Naive thymus-derived CD4-positive, alpha-beta T cell (primary cell): ENCODE measurements around the gene SURF4. TPM values are rescaled to one million over a fixed set of nuclear protein-coding genes. Genes with fewer than 3 reads are reported as not detected.

ENCODE experiments used
- ATAC-seq: fragments of 150-1000 bp; cut with Tn5 transposase; 2 replicates; pipeline ENCODE4 v1.10.0; 2021; ENCODE audit warnings: mild to moderate bottlenecking, moderate library complexity
- CTCF ChIA-PET: fragments of 350-600 bp; sonication (Branson Sonifier 250); formaldehyde crosslinking; loops from one replicate; lab custom pipeline; 2021; ENCODE audit warnings: antibody characterized with exemption; lab: Charles Lee
- POLR2A ChIA-PET: fragments of 350-600 bp; sonication (Branson Sonifier 250); formaldehyde crosslinking; loops from one replicate; lab custom pipeline; 2021; ENCODE audit warnings: antibody characterized with exemption, inconsistent platforms; lab: Charles Lee
- DNase-seq, 9 donors: peaks; one replicate each; pipeline versions ENCODE4 v3.0.0 to v3.0.0-alpha.2; 2020 to 2022; ENCODE audit warnings: mixed read lengths in 1 of 9
- H3K27ac ChIP-seq: one replicate; pipeline ENCODE4 v1.7.0; 2013; ENCODE audit warnings: mild to moderate bottlenecking, low read depth, low read length, moderate library complexity
- H3K27me3 ChIP-seq, 2 donors: one replicate each; pipeline ENCODE4 v1.7.0; 2013; ENCODE audit warnings: low read length in 2 of 2, mild to moderate bottlenecking in 2 of 2, moderate library complexity in 2 of 2; ENCODE audit not compliant: control insufficient read depth in 2 of 2, insufficient read depth in 2 of 2
- H3K36me3 ChIP-seq, 3 experiments: 1 replicate in 2 of 3; 2 replicates in 1 of 3; pipeline ENCODE4 v1.7.0; 2013; ENCODE audit warnings: low read length in 3 of 3, mild to moderate bottlenecking in 3 of 3, moderate library complexity in 1 of 3; ENCODE audit not compliant: insufficient read depth in 3 of 3, control insufficient read depth in 2 of 3
- H3K4me1 ChIP-seq, 2 donors: one replicate each; pipeline ENCODE4 v1.7.0; 2013; ENCODE audit warnings: low read length in 2 of 2, mild to moderate bottlenecking in 2 of 2, moderate library complexity in 1 of 2; ENCODE audit not compliant: control insufficient read depth in 2 of 2, insufficient read depth in 2 of 2
- H3K4me3 ChIP-seq: 2 replicates; pipeline ENCODE4 v1.7.0; 2013; ENCODE audit warnings: mild to moderate bottlenecking, low read length
- H3K9me3 ChIP-seq, 3 experiments: 1 replicate in 2 of 3; 2 replicates in 1 of 3; pipeline ENCODE4 v1.7.0; 2013; ENCODE audit warnings: low read length in 3 of 3; ENCODE audit not compliant: control insufficient read depth in 2 of 3
- H3K27ac Mint-ChIP-seq, 9 donors: one replicate each; pipeline ENCODE4 v1.8.0; 2020 to 2022; ENCODE audit warnings: mixed read lengths in 9 of 9, mild to moderate bottlenecking in 8 of 9, moderate library complexity in 5 of 9, inconsistent platforms in 2 of 9
- H3K27me3 Mint-ChIP-seq, 5 donors: one replicate each; pipeline ENCODE4 v1.8.0; 2021 to 2022; ENCODE audit warnings: mixed read lengths in 5 of 5, mild to moderate bottlenecking in 1 of 5
- H3K36me3 Mint-ChIP-seq, 5 donors: one replicate each; pipeline ENCODE4 v1.8.0; 2020 to 2022; ENCODE audit warnings: mixed read lengths in 5 of 5, mild to moderate bottlenecking in 3 of 5, inconsistent platforms in 1 of 5
- H3K4me1 Mint-ChIP-seq, 7 donors: one replicate each; pipeline ENCODE4 v1.8.0; 2020 to 2022; ENCODE audit warnings: mixed read lengths in 7 of 7, mild to moderate bottlenecking in 3 of 7, inconsistent platforms in 1 of 7
- H3K4me3 Mint-ChIP-seq, 10 donors: one replicate each; pipeline ENCODE4 v1.8.0; 2020 to 2022; ENCODE audit warnings: mild to moderate bottlenecking in 10 of 10, mixed read lengths in 10 of 10, moderate library complexity in 6 of 10, inconsistent platforms in 2 of 10
- H3K9me3 Mint-ChIP-seq, 11 donors: one replicate each; pipeline ENCODE4 v1.8.0; 2020 to 2022; ENCODE audit warnings: mixed read lengths in 11 of 11, mild to moderate bottlenecking in 4 of 11, inconsistent platforms in 1 of 11, moderate library complexity in 1 of 11
- intact Hi-C, 2 donors: fragments of 100-400 bp; cut with micrococcal nuclease; formaldehyde crosslinking; loops; one replicate each; pipeline ENCODE4 v1.15.1; 2023
- polyA plus RNA-seq, 2 donors: library from polyadenylated mRNA; unstranded; fragments of 300-500 nt; fragmentation: Illumina TruSeq; gene quantifications; one replicate each; pipeline ENCODE4 v1.2.3, GENCODE V29; 2021
- total RNA-seq, 6 experiments: library from RNA in 5 of 6; stranded (reverse) in 5 of 6; gene quantifications; 1 replicate in 5 of 6; 2 replicates in 1 of 6; pipeline ENCODE4 v1.2.3 and lab custom pipeline; 2021 to 2026

SURF4 gene
- total and polyA plus RNA-seq, 7 experiments from 2014 or later: 72.5 to 196 (median 78.9) TPM

GRCh38 chr9:133406480-133407307, 30.8 kb upstream of the SURF4 start:
- no peaks in the 10 kb centered on the region for H3K4me1 ChIP-seq
- CTCF ChIA-PET: interaction anchor here (0.7 to 1.3 kb wide), 2 partner anchors 9 to 80 kb away, joined by 3 to 4 read pairs; no protein-coding TSS in a partner anchor
- POLR2A ChIA-PET: no interaction called here
- no peaks in the 10 kb centered on the region for H3K9me3 ChIP-seq
- Mint-ChIP-seq H3K4me3 (no peak overlapping the region), H3K27me3 (no peaks in the 10 kb centered on the region), H3K27ac (peak overlapping the region in 7 of 9 donors; percentile 1 to 86 (median 51)), H3K36me3 (peaks cover 6 to 38% (median 11%) of the 10 kb centered on the region in 5 donors), H3K4me1 (peaks cover 2 to 14% (median 10%) of the 10 kb centered on the region in 7 donors), H3K9me3 (peaks cover 0 to 2% (median 0%) of the 10 kb centered on the region in 11 donors)
- no peaks in the 10 kb centered on the region for H3K27me3 ChIP-seq
- H3K4me3 ChIP-seq: no peak overlapping the region
- no peak overlapping the region for H3K27ac ChIP-seq
- ATAC-seq: peak; percentile 94
- DNase-seq: peak; percentile 59 to 78 (median 71)
- intact Hi-C loops: loop anchor here (1.0 to 5.0 kb wide), 4 partner anchors 50 to 321 kb away; partner anchors contain the start of genes SLC2A6 (in 2 of the 2), SURF1 (in 1 of the 2) and SURF2 (in 1 of the 2)
- peaks cover 3 to 78% (median 4%) of the 10 kb centered on the region in 3 experiments for H3K36me3 ChIP-seq

GRCh38 chr9:133405508-133406438, 29.9 kb upstream of the SURF4 start:
- CTCF ChIA-PET: interaction anchor here (0.7 to 4.1 kb wide), 2 partner anchors 81 to 219 kb away, joined by 4 to 19 read pairs; no protein-coding TSS in a partner anchor
- Histone ChIP-seq H3K27me3 (no peaks in the 10 kb centered on the region), H3K4me3 (no peak overlapping the region), H3K27ac (no peak overlapping the region), H3K4me1 (no peaks in the 10 kb centered on the region), H3K36me3 (peaks cover 3 to 70% (median 4%) of the 10 kb centered on the region in 3 experiments), H3K9me3 (no peaks in the 10 kb centered on the region)
- Mint-ChIP-seq H3K27ac (peak overlapping the region in 2 of 9 donors; percentile 38 to 71), H3K36me3 (peaks cover 6 to 35% (median 8%) of the 10 kb centered on the region in 5 donors), H3K27me3 (no peaks in the 10 kb centered on the region), H3K4me3 (no peak overlapping the region), H3K9me3 (peaks cover 0 to 2% (median 0%) of the 10 kb centered on the region in 11 donors), H3K4me1 (peaks cover 2 to 14% (median 10%) of the 10 kb centered on the region in 7 donors)
- no peak for DNase-seq
- no peak for ATAC-seq
- POLR2A ChIA-PET: no interaction called here
- intact Hi-C loops: loop anchor here (1.0 to 5.0 kb wide), 5 partner anchors 29 to 322 kb away; partner anchors contain the start of genes SLC2A6 (in 2 of the 2), STKLD1 (in 1 of the 2), SURF1 (in 1 of the 2) and SURF2 (in 1 of the 2)

- Mint-ChIP-seq H3K4me3 (peak overlapping the region in 1 of 10 donors; percentile 29), H3K9me3 (peaks cover 0 to 2% (median 0%) of the 10 kb centered on the region in 11 donors), H3K27me3 (no peaks in the 10 kb centered on the region), H3K4me1 (peaks cover 2 to 14% (median 10%) of the 10 kb centered on the region in 7 donors), H3K27ac (peak overlapping the region in 3 of 9 donors; percentile 52 to 72 (median 61)), H3K36me3 (peaks cover 0 to 27% (median 3%) of the 10 kb centered on the region in 5 donors)
- no peak overlapping the region for H3K4me3 ChIP-seq
- CTCF ChIA-PET: interaction anchor here (0.6 to 4.1 kb wide), 2 partner anchors 26 to 218 kb away, joined by 3 to 19 read pairs; no protein-coding TSS in a partner anchor
- peaks cover 3 to 57% (median 4%) of the 10 kb centered on the region in 3 experiments for H3K36me3 ChIP-seq
- intact Hi-C loops: loop anchor here (1.0 to 5.0 kb wide), 4 partner anchors 28 to 323 kb away; partner anchors contain the start of genes STKLD1 (in 1 of the 2) and SURF4 (in 1 of the 2)
- DNase-seq (no peak), ATAC-seq (no peak)
- POLR2A ChIA-PET: interaction anchor here (0.5 kb wide), 1 partner anchor 8 kb away, joined by 3 read pairs; no protein-coding TSS in a partner anchor
- H3K4me1 ChIP-seq: no peaks in the 10 kb centered on the region
- H3K27ac ChIP-seq: no peak overlapping the region
- no peaks in the 10 kb centered on the region for H3K9me3 ChIP-seq
- no peaks in the 10 kb centered on the region for H3K27me3 ChIP-seq
Measured at GRCh38 chr9:133404454-133405002, 28.7 kb upstream of the SURF4 start.

- peak; percentile 36 to 61 (median 53) for DNase-seq
- ChIA-PET CTCF (interaction anchor here (4.1 kb wide), 1 partner anchor 217 kb away, joined by 19 read pairs; no protein-coding TSS in a partner anchor), POLR2A (no interaction called here)
- Histone ChIP-seq H3K27me3 (no peaks in the 10 kb centered on the region), H3K27ac (no peak overlapping the region), H3K4me3 (no peak overlapping the region), H3K36me3 (peaks cover 3 to 53% (median 4%) of the 10 kb centered on the region in 3 experiments), H3K9me3 (no peaks in the 10 kb centered on the region), H3K4me1 (no peaks in the 10 kb centered on the region)
- Mint-ChIP-seq H3K9me3 (peaks cover 0 to 2% (median 0%) of the 10 kb centered on the region in 11 donors), H3K27ac (peak overlapping the region in 4 of 9 donors; percentile 26 to 72 (median 59)), H3K4me1 (peaks cover 2 to 14% (median 10%) of the 10 kb centered on the region in 7 donors), H3K4me3 (peak overlapping the region in 1 of 10 donors; percentile 29), H3K36me3 (peaks cover 0 to 23% (median 3%) of the 10 kb centered on the region in 5 donors), H3K27me3 (no peaks in the 10 kb centered on the region)
- intact Hi-C loops: loop anchor here (1.0 to 2.0 kb wide), 3 partner anchors 27 to 218 kb away; partner anchors contain the start of genes STKLD1 (in 1 of the 2) and SURF4 (in 1 of the 2)
- ATAC-seq: peak; percentile 63
Measured at GRCh38 chr9:133403766-133404453, 28.1 kb upstream of the SURF4 start.

GRCh38 chr9:133402689-133403088, 26.8 kb upstream of the SURF4 start:
- Histone ChIP-seq H3K4me1 (no peaks in the 10 kb centered on the region), H3K36me3 (peaks cover 0 to 44% (median 4%) of the 10 kb centered on the region in 3 experiments), H3K4me3 (no peak overlapping the region), H3K9me3 (no peaks in the 10 kb centered on the region), H3K27me3 (no peaks in the 10 kb centered on the region), H3K27ac (no peak overlapping the region)
- H3K27me3 Mint-ChIP-seq: no peaks in the 10 kb centered on the region
- H3K27ac Mint-ChIP-seq: no peak overlapping the region
- POLR2A ChIA-PET: interaction anchor here (0.6 to 0.9 kb wide), 2 partner anchors 46 to 194 kb away, joined by 3 read pairs; partner anchors contain the start of genes SURF1 and SURF2
- CTCF ChIA-PET: interaction anchor here (0.8 to 4.1 kb wide), 2 partner anchors 13 to 216 kb away, joined by 3 to 19 read pairs; no protein-coding TSS in a partner anchor
- intact Hi-C loops: no loop called here
- H3K36me3 Mint-ChIP-seq: peaks cover 0 to 21% (median 3%) of the 10 kb centered on the region in 5 donors
- no peak for ATAC-seq
- peaks cover 0 to 2% (median 0%) of the 10 kb centered on the region in 11 donors for H3K9me3 Mint-ChIP-seq
- no peak overlapping the region for H3K4me3 Mint-ChIP-seq
- H3K4me1 Mint-ChIP-seq: peaks cover 2 to 14% (median 10%) of the 10 kb centered on the region in 7 donors
- DNase-seq: no peak
